Mesenteric fat pad (tissue), 1 donor: ENCODE results near the gene RAB5IF. TPM values are rescaled to one million over a fixed set of nuclear protein-coding genes. Genes with fewer than 3 reads are reported as not detected.

ENCODE experiments used
- DNase-seq: peaks from one replicate; pipeline ENCODE4 v3.0.0-alpha.2; 2020; ENCODE audit warnings: low spot score
- total RNA-seq: library from RNA; stranded (reverse); fragmentation: NEBNext Ultra II Directional; extraction: Animal tissue kit (Norgen Biotek cat#: 25700); gene quantifications from one replicate; pipeline ENCODE4 v1.2.1, GENCODE V29; 2021
- donor health status: DM: yes; HTN: yes; CAD: no.

The RAB5IF gene
- total RNA-seq, 1 donor from 2014 or later = 109 TPM

- peak; percentile 8 for DNase-seq
Observed at GRCh38 chr20:36658300-36658699, 52.7 kb downstream of the RAB5IF start.

Other genes starting within 250 kb of the RAB5IF start
- 518 TPM for gene MYL9, start 64.3 kb upstream of the RAB5IF start, total RNA-seq
- gene TGIF2, start 32.2 kb upstream of the RAB5IF start, total RNA-seq = 9.3 TPM
- gene SLA2, start 40.4 kb downstream of the RAB5IF start, total RNA-seq = 0.64 TPM
- gene NDRG3, start 140.3 kb downstream of the RAB5IF start, total RNA-seq = 18.6 TPM
- 6.4 TPM for gene DSN1, start 168.0 kb downstream of the RAB5IF start, total RNA-seq